GM21529 (cell line): Measurements from ENCODE around the gene CALD1.

Source experiments
- ATAC-seq: cut with Tn5 transposase; IDR thresholded peaks from one replicate; pipeline ENCODE4 v1.9.1; 2021; ENCODE audit not compliant: unreplicated experiment

CALD1 gene

DNA sequence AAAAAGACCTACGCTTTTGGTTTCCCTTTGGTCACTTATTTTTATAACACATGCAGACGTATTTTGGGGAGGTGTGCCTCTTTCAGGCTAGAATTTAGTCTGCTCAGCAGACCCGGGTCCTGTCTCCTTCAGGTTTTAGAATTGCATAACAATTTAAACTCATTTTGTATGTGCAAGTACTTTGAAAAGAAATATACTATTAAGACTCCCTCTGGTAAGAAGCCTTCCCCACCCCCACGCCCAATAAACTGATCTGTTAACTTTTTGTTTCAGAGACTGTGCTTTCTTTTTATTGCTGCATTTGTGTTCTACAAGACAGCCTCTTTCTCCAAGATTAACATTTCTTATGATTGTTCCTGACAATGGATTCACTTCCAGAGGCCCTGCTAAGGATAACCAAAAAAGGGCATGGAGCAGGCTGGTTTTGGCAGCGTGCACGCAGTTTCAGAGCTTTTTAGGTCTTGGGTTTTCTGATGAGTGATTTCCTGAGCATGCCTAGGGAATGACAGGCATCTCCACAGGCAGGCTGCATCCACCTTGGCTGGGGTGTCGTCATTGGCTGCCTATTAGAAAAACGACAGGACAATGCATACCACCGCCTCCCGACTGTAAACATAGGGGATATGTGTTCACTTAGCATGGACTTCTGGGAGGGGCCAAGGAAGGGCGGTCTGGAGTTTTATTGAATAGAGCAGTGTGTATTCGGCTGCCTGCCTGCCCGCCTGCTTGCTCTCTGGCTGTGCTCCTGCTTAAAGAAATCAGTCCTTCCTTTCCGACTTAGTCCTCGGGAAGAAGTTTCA is at the start of gene CALD1:
Gene CALD1 (plus strand): TSS at position 694 of the 800 bp plus-strand sequence. CDS start 88,100 bp downstream, outside the sequence.
- no peak for ATAC-seq

GRCh38 chr7:134729895-134730294 is 49.5 kb upstream of the CALD1 start:
- ATAC-seq: no peak

GRCh38 chr7:134730411-134730829 is 49.0 kb upstream of the CALD1 start:
- no peak for ATAC-seq

GRCh38 chr7:134731616-134732015 is 47.8 kb upstream of the CALD1 start:
- no peak for ATAC-seq

GRCh38 chr7:134732728-134733127 is 46.7 kb upstream of the CALD1 start:
- no peak for ATAC-seq

- ATAC-seq: no peak
Observed at GRCh38 chr7:134736381-134736780, 43.1 kb upstream of the CALD1 start.

DNA sequence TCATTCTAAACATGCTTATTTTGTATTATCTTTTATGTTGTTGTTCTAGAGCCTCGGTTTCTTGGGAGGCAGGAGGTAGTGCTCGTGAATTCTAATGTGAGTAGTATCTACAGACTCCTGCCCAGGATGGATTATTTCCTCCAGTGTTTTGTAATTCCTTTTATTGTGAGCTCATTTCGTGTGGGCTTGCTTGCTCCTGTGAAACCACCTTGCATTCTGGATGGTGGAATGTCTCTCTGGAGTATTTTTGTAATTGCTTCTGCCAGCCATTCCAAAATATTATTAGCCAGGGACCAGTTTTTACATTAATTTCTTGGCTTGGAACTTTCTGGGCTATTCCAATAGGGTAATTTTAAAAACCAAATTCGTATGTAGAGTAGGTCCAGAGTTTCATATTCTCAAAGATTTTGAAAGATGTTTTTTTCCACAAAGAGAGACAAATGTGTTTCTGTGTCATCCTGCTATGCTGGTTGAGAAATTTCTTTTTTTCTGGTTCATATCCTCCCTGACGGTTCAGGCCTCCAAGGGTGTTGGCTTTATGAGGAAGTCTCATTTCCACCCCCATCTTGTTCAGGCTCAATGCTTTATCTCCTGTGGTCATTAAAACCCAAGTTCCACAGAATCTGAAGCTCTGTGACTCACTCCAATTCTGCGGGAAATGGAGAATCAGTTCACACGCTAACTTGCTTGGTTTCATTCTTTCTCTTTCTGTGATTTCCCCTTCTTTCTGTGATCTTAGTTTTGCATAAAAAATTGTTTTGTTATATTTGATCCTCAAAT is 41.7 kb upstream of the CALD1 start:
- ATAC-seq: no peak

DNA sequence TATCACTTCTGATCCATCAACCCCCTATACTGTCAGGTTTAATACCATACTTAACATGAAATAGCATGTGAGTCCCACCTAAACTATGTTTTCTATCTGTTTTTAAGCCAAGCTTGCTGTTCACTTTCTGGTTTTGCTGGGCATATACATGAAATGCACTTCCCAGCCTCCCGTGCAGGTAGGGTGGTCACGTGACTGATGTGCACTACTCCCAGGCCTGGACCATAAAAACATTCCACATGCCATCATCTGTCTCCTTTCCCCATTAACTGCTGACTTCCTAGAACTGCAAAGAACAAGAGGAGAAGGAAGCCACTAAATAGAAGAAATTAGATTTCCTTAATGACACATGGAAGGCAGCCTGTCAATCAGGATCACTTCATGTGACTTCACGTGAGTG is 40.1 kb upstream of the CALD1 start:
- ATAC-seq: no peak

DNA sequence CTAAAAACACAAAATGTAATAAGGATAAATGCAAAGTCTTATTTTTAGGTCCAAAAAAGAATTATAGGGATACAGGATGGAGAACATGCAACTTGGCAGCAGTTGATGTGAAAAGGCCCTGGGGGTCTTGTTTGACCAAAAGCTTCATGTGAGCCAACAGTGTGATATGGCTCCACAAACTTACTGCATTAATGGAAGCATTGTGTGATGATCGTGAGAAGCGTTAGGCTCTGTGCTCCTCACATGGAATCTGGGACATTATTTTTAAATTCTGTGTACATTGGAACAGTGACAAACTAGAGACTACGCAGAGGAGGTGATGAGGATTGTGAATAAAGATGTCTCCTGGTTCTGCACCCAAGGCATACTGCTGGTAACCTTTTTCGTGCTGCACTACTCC is 39.1 kb upstream of the CALD1 start:
- no peak for ATAC-seq

GRCh38 chr7:134741907-134742635 is 37.4 kb upstream of the CALD1 start:
- ATAC-seq: no peak

GRCh38 chr7:134742688-134743350 is 36.6 kb upstream of the CALD1 start:
- ATAC-seq: no peak

- ATAC-seq: no peak
Observed at GRCh38 chr7:134744569-134744968, 34.9 kb upstream of the CALD1 start.

- ATAC-seq: no peak
Observed at GRCh38 chr7:134747326-134747725, 32.1 kb upstream of the CALD1 start.

- ATAC-seq: peak; percentile 85
Observed at GRCh38 chr7:134750083-134751062, 29.1 kb upstream of the CALD1 start.

- no peak for ATAC-seq
Observed at GRCh38 chr7:134752006-134752760, 27.3 kb upstream of the CALD1 start.

DNA sequence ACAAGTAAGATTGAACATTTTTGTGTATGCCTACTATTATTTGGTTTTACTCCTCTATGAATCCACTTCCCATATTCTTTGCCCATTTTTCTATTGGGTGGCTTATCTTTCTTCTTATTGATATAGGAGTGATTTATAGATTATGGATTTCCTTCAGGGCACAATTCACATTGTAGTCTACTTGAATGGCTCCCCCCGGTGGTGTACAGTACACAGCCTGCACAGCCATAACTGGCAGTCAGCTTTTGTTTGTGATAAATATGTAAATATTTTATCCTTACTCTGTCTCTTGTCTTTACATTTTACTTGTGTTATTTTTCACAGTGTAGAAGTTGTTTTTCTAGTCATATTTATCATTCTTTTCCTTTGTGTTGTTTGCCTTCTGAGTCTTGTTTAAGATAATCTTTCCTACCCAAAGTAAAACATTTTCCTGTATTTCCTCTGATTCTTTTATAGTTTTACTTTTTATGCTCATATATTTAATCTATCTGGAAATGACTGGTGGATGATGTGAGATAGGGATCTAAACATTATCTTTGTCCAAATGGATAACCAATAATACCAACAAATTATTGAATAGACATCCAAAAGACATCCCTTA is 23.9 kb upstream of the CALD1 start:
- no peak for ATAC-seq

DNA sequence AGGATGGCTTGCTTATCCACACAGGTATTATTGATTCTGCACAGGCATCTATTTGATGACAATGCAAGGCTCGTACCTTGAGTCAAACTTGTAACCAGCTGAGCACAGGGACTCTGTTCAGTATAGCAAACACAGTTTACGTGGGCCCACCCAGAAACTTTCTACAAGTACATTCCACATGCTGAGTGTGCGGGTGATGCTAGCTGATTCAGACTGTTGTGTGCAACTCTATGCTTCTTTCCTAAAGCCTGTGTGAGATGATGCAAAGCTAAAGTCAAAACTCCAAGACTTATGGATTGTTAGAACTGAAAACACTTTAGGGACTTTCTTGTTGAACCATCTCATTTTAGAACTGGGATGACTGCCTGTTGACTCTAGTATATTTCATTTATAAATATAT is 21.5 kb upstream of the CALD1 start:
- no peak for ATAC-seq

DNA sequence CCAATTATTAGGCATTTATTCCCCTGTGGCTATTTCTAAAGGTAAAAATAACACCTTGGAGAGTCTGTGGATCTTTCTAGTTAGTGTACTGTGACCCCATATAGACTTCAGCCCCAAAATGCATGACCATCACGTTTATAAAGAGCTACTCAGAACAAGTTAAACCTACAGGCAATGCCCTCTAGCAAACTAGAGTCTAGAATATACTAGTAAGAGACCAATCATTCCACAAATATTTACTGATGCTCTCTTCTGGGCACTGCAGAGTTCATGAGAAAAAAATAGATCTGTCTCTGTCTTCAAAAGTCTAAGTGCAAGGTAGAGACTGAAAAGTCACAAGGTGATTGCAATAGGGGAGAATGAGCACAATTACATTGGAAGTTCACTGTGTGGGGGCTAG is 20.5 kb upstream of the CALD1 start:
- ATAC-seq: no peak

DNA sequence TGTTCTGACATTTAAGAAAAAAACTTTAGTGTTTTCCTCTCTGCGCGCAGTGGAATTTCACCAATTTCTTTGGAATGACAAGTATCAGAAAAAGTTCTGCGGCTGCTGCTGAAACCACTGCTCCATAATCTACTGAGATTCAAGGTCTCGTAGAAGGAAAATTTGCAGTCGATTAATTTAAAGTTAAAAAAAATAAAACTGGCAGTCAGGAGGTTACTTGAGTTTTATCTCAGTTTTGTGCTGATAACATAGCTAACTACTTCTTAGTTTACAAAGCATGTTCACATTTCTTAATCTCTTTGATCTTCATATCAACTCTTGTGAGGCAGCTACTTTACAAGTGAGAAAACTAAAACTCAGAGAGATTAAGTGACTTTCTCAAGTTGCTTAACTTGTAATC is 18.2 kb upstream of the CALD1 start:
- no peak for ATAC-seq
